SK-N-SH treated with all-trans-retinoic acid at 6 μM for 48 hours (cell line): Measurements from ENCODE around the gene CLBA1.

Experiments
- ATAC-seq: fragments of 200-7000 bp; cut with Tn5 transposase; 3 replicates; pipeline ENCODE4 v1.9.1; 2020; ENCODE audit warnings: mild to moderate bottlenecking, moderate library complexity
- CSRNP3 ChIP-seq: fragments of 250-450 bp; sonication (Bioruptor Pico); IDR thresholded peaks from 2 replicates; pipeline ENCODE4 v1.5.1; 2021; ENCODE audit warnings: mild to moderate bottlenecking, moderate library complexity
- ESRRG ChIP-seq: fragments of 250-450 bp; sonication (Bioruptor Pico); IDR thresholded peaks from 2 replicates; pipeline ENCODE4 v1.6.1; 2021; ENCODE audit warnings: mild to moderate bottlenecking
- ISL1 ChIP-seq: fragments of 250-450 bp; sonication (Bioruptor Pico); IDR thresholded peaks from 2 replicates; pipeline ENCODE4 v2.1.2; 2022; ENCODE audit warnings: mild to moderate bottlenecking, moderate library complexity
- OSR1 ChIP-seq: fragments of 250-450 bp; sonication (Bioruptor Pico); IDR thresholded peaks from 2 replicates; pipeline ENCODE4 v1.8.0; 2022; ENCODE audit warnings: moderate library complexity, mild to moderate bottlenecking, inconsistent platforms
- PATZ1 ChIP-seq: fragments of 250-450 bp; sonication (Bioruptor Pico); IDR thresholded peaks from 2 replicates; pipeline ENCODE4 v1.8.0; 2020; ENCODE audit warnings: mild to moderate bottlenecking, moderate library complexity, borderline replicate concordance
- PPARA ChIP-seq: fragments of 250-450 bp; sonication (Bioruptor Pico); IDR thresholded peaks from 2 replicates; pipeline ENCODE4 v1.5.0; 2020; ENCODE audit warnings: mild to moderate bottlenecking, borderline replicate concordance
- RARB ChIP-seq: fragments of 250-450 bp; sonication (Bioruptor Pico); IDR thresholded peaks from 2 replicates; pipeline ENCODE4 v1.8.0; 2021; ENCODE audit warnings: mild to moderate bottlenecking, moderate library complexity
- TCF4 ChIP-seq: fragments of 250-450 bp; sonication (Bioruptor Pico); IDR thresholded peaks from 2 replicates; pipeline ENCODE4 v1.8.0; 2021; ENCODE audit warnings: mild to moderate bottlenecking, moderate library complexity, borderline replicate concordance
- TOX ChIP-seq: fragments of 250-450 bp; sonication (Bioruptor Pico); IDR thresholded peaks from 2 replicates; pipeline ENCODE4 v1.8.0; 2021; ENCODE audit warnings: mild to moderate bottlenecking, moderate library complexity, borderline replicate concordance
- TSHZ2 ChIP-seq: fragments of 250-450 bp; sonication (Bioruptor Pico); IDR thresholded peaks from 2 replicates; pipeline ENCODE4 v1.5.0; 2020; ENCODE audit warnings: mild to moderate bottlenecking, moderate library complexity
- ZC3H10 ChIP-seq: fragments of 250-450 bp; sonication (Bioruptor Pico); IDR thresholded peaks from 2 replicates; pipeline ENCODE4 v1.5.1; 2021; ENCODE audit warnings: mild to moderate bottlenecking, moderate library complexity
- ZFP3 ChIP-seq: fragments of 250-450 bp; sonication (Bioruptor Pico); IDR thresholded peaks from 2 replicates; pipeline ENCODE4 v1.5.0; 2020; ENCODE audit warnings: mild to moderate bottlenecking, moderate library complexity
- ZFP30 ChIP-seq: fragments of 450-650 bp; formaldehyde crosslinking; IDR thresholded peaks from 2 replicates; pipeline ENCODE4 v1.5.0; 2022; ENCODE audit warnings: mild to moderate bottlenecking, moderate library complexity
- ZNF565 ChIP-seq: fragments of 450-650 bp; formaldehyde crosslinking; conservative IDR thresholded peaks from 2 replicates; pipeline ENCODE4 v1.5.0; 2020; ENCODE audit warnings: low read depth, mild to moderate bottlenecking, moderate library complexity
- ZNF8 ChIP-seq: fragments of 450-650 bp; formaldehyde crosslinking; IDR thresholded peaks from 2 replicates; pipeline ENCODE4 v1.5.0; 2020; ENCODE audit warnings: mild to moderate bottlenecking, moderate library complexity
- TF ChIP-seq, protein P1 (sequence below): fragments of 250-450 bp; sonication (Bioruptor Pico); IDR thresholded peaks from 2 replicates; pipeline ENCODE4 v1.5.1; 2020; ENCODE audit warnings: low read depth, mild to moderate bottlenecking, moderate library complexity

The CLBA1 gene

DNA sequence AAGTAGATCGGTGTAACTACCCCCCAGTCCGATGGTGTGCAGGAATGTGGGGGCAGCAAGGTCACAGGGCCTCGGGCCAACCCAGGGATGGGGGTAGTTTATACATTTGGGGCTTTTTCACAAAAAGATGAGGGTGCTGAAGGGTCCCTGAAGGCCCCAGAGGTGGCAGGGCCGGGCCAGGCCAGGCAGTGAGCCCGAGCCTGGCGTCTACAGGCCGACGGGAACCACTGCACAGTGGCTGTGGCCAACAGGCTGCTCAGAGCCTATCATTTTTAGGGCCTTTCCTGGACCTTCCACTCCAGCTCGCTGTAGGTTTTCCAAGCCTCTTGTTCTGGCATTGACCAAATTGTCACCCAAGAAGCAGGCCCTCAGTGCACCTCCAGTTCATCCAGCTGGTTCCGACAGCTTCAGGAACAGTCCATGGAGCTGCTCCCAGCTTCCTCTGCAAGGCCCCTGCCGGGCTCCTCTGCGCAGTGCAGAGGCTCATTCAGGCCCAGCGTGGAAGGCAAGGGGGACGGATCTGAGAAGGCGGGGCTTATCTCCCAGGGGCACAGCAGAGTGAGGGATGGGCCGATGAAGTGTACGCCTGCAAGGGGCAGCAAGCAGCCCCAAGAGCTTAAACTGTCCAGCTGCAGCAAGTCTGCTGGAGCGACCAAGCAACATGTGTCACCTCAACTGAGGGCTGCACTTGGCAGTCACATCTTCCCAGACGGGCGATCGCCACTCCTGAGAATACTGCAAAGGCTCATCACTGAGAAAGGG, 21.4 kb downstream of the CLBA1 start (continued):
- no peak for TF ChIP-seq ZC3H10 (CRISPR knock-in tag)
- TF ChIP-seq RARB (CRISPR knock-in tag) = no peak
- TF ChIP-seq ESRRG (CRISPR knock-in tag) = no peak
- TF ChIP-seq ZFP3 (CRISPR knock-in tag) = no peak
- TF ChIP-seq CSRNP3 (CRISPR knock-in tag) = no peak
- no peak for TF ChIP-seq TOX (CRISPR knock-in tag)

DNA sequence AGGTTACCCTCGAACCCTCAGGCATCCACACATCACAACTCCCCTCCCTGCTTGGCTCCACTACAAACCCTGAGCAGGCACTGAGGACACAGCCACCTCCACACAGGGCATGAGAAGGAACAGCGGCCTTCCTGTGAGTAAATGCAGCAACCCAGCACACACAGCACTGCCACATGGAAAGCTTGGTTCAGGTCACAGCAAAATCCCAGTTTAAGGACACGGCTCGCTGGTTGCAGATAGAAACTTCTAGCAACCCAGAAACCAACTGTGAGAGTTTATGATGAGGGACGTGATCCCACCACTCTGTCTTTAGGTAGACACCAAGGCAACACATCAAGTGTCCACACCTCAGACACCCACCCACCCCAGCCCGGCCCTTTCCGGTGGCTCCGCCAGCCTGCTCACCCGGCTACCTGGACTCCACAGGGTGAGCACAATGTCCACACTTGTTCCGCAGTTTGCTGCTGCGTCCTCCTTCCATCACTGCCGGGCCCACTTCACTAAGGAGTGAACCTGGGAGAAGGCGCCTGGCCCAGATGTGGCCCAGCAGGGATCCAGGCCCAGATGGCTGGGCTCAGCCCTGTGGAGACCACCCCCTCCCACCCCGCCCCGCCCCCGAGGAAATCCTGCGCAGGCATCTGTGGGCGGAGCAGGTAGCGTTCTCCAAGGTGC, 22.1 kb downstream of the CLBA1 start:
- ATAC-seq = no peak

GRCh38 chr14:105010106-105010505, 24.5 kb downstream of the CLBA1 start:
- ATAC-seq = no peak
- TF ChIP-seq, protein P1, sequence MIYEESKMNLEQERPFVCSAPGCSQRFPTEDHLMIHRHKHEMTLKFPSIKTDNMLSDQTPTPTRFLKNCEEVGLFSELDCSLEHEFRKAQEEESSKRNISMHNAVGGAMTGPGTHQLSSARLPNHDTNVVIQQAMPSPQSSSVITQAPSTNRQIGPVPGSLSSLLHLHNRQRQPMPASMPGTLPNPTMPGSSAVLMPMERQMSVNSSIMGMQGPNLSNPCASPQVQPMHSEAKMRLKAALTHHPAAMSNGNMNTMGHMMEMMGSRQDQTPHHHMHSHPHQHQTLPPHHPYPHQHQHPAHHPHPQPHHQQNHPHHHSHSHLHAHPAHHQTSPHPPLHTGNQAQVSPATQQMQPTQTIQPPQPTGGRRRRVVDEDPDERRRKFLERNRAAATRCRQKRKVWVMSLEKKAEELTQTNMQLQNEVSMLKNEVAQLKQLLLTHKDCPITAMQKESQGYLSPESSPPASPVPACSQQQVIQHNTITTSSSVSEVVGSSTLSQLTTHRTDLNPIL (CRISPR knock-in tag) = no peak
- no peak for TF ChIP-seq ZNF8
- no peak for TF ChIP-seq ISL1 (CRISPR knock-in tag)
- TF ChIP-seq ESRRG (CRISPR knock-in tag) = no peak
- TF ChIP-seq TCF4 (CRISPR knock-in tag) = no peak
- no peak for TF ChIP-seq CSRNP3 (CRISPR knock-in tag)
- TF ChIP-seq TSHZ2 (CRISPR knock-in tag) = no peak

More for the DNA sequence above, 22.1 kb downstream of the CLBA1 start:
- TF ChIP-seq TCF4 (CRISPR knock-in tag) = no peak

- ATAC-seq = no peak
- TF ChIP-seq ISL1 (CRISPR knock-in tag) (no peak), RARB (CRISPR knock-in tag) (no peak), ZFP30 (CRISPR knock-in tag) (no peak), ZNF565 (CRISPR knock-in tag) (no peak), PPARA (CRISPR knock-in tag) (no peak)
- TF ChIP-seq, protein P1 (CRISPR knock-in tag) = no peak
These were observed 25.3 kb downstream of the CLBA1 start for GRCh38 chr14:105010891-105011291.

GRCh38 chr14:105011312-105011990, 25.9 kb downstream of the CLBA1 start:
- no peak for ATAC-seq
- no peak for TF ChIP-seq PATZ1 (CRISPR knock-in tag)
- no peak for TF ChIP-seq ISL1 (CRISPR knock-in tag)
- TF ChIP-seq OSR1 (CRISPR knock-in tag) = no peak
- TF ChIP-seq CSRNP3 (CRISPR knock-in tag) = no peak
- no peak for TF ChIP-seq PPARA (CRISPR knock-in tag)
